ENCODE data around the gene SDR42E2. TPM values are rescaled to one million over a fixed set of nuclear protein-coding genes. Genes with fewer than 3 reads are reported as not detected.
A peak's percentile ranks its signal among the peaks of the same experiment; 100 is the strongest.

Gene SDR42E2
- total RNA-seq, 1 experiment from 2014 or later = 0.05 TPM

DNA sequence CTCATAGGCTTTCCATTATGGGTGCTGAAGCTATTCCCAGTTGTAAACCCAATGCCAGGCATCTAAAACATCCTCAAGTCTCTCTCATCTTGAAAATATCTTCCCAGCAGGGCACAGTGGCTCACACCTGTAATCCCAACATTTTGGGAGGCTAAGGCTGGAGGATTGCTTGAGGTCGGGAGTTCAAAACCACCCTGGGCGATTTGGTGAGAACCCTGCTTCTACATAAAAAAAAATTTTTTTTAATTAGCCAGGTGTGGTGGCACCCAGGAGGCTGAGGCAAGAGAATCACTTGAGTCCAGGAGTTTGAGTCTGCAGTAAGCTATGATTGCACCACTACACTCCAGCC lies 30.7 kb downstream of the SDR42E2 start:
- Histone ChIP-seq H3K9me3 (ENCODE audit: control insufficient read depth, insufficient read depth, low read depth, low read length) (no peaks in the 10 kb centered on the region), H3K4me3 (ENCODE audit: low read depth in 2 of 2, low read length in 2 of 2) (no peak overlapping the region), H3K36me3 (ENCODE audit: control insufficient read depth, insufficient read depth, low read length) (no peaks in the 10 kb centered on the region), H3K4me1 (ENCODE audit: control insufficient read depth, insufficient read depth, low read length) (peaks cover 26% of the 10 kb centered on the region), H3K27ac (ENCODE audit: low read length) (peak overlapping the region; percentile 72; the same call in 1 of the 2 replicates), H3K27me3 (ENCODE audit: control insufficient read depth, insufficient read depth, low read length) (no peaks in the 10 kb centered on the region)
- ChIA-PET POLR2A (no interaction called here), CTCF (no interaction called here)
- ATAC-seq = no peak
- TF ChIP-seq, protein P1, sequence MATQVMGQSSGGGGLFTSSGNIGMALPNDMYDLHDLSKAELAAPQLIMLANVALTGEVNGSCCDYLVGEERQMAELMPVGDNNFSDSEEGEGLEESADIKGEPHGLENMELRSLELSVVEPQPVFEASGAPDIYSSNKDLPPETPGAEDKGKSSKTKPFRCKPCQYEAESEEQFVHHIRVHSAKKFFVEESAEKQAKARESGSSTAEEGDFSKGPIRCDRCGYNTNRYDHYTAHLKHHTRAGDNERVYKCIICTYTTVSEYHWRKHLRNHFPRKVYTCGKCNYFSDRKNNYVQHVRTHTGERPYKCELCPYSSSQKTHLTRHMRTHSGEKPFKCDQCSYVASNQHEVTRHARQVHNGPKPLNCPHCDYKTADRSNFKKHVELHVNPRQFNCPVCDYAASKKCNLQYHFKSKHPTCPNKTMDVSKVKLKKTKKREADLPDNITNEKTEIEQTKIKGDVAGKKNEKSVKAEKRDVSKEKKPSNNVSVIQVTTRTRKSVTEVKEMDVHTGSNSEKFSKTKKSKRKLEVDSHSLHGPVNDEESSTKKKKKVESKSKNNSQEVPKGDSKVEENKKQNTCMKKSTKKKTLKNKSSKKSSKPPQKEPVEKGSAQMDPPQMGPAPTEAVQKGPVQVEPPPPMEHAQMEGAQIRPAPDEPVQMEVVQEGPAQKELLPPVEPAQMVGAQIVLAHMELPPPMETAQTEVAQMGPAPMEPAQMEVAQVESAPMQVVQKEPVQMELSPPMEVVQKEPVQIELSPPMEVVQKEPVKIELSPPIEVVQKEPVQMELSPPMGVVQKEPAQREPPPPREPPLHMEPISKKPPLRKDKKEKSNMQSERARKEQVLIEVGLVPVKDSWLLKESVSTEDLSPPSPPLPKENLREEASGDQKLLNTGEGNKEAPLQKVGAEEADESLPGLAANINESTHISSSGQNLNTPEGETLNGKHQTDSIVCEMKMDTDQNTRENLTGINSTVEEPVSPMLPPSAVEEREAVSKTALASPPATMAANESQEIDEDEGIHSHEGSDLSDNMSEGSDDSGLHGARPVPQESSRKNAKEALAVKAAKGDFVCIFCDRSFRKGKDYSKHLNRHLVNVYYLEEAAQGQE (IDR thresholded peaks at IDR 0.05; ENCODE audit: insufficient read depth in 1 of 2, low read depth in 2 of 2, low read length in 1 of 2) = peak in 1 of 2 experiments; percentile 43; a peak in 1 of 4 replicates
- TF ChIP-seq TCF7L2 (IDR thresholded peaks at IDR 0.05; ENCODE audit: low read depth, low read length) (no peak), SIN3A (IDR thresholded peaks at IDR 0.05; ENCODE audit: borderline replicate concordance, insufficient read depth, low read depth, low read length) (no peak), POLR2AphosphoS5 (IDR thresholded peaks at IDR 0.05; ENCODE audit: low read depth, low read length) (no peak)
- TF ChIP-seq, protein P2, sequence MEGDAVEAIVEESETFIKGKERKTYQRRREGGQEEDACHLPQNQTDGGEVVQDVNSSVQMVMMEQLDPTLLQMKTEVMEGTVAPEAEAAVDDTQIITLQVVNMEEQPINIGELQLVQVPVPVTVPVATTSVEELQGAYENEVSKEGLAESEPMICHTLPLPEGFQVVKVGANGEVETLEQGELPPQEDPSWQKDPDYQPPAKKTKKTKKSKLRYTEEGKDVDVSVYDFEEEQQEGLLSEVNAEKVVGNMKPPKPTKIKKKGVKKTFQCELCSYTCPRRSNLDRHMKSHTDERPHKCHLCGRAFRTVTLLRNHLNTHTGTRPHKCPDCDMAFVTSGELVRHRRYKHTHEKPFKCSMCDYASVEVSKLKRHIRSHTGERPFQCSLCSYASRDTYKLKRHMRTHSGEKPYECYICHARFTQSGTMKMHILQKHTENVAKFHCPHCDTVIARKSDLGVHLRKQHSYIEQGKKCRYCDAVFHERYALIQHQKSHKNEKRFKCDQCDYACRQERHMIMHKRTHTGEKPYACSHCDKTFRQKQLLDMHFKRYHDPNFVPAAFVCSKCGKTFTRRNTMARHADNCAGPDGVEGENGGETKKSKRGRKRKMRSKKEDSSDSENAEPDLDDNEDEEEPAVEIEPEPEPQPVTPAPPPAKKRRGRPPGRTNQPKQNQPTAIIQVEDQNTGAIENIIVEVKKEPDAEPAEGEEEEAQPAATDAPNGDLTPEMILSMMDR (IDR thresholded peaks at IDR 0.05) = no peak
- BruUV-seq (replicated peaks) = no TSS peak
- intact Hi-C loops (cut with micrococcal nuclease; ENCODE audit: unreplicated experiment) (no loop called here), in situ Hi-C loops (cut with HindIII; ENCODE audit: low pct_unique_long_range_greater_than_20kb, low sequenced_read_pairs) (loop anchor here (25.0 kb wide), 1 partner anchor 106 kb away; the partner anchor contains the start of gene VWA3A)
- no peak for DNase-seq (ENCODE audit: low read depth, low spot score)

DNA sequence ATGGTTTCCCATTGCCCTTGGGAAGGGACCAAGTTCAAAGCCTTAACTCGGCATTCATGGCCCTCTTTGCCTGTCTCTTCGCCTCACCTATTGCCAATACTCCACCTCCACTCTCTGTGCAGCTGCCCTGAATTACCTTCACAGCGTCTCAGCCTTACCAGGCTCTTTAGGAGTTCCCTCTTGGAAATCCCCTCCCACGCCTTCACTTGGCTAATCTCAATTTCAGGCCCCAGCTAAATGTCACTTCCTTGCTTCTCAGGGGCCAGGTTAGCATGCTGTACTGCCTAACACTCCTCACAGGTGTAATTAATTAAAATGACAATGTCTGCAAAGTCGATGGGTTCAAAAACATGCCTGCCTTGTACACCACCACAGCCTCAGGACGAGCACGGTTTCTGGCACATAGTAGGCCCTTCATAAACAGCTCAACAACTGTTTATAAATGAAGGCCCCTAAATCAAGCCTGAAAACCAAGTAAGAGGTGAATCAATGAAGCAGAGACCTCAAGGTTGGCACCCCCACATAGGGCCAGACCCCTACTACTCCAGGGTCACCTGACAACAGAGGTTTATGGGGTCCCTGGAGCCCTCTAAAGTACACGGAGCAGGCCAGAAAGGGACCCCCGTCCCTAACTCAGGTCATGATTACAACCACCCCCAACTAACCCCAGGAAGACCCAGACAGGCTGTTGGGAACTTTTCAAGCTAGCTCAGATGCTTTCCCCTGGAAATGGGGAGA lies 32.6 kb downstream of the SDR42E2 start:
- TF ChIP-seq, protein P1 (IDR thresholded peaks at IDR 0.05; ENCODE audit: insufficient read depth in 1 of 2, low read depth in 2 of 2, low read length in 1 of 2) = no peak
- TF ChIP-seq POLR2AphosphoS5 (IDR thresholded peaks at IDR 0.05; ENCODE audit: low read depth, low read length) (no peak), TCF7L2 (IDR thresholded peaks at IDR 0.05; ENCODE audit: low read depth, low read length) (no peak), SIN3A (IDR thresholded peaks at IDR 0.05; ENCODE audit: borderline replicate concordance, insufficient read depth, low read depth, low read length) (no peak)
- TF ChIP-seq, protein P2 (IDR thresholded peaks at IDR 0.05) = no peak
- intact Hi-C loops (cut with micrococcal nuclease; ENCODE audit: unreplicated experiment) = loop anchor here (5.0 kb wide), 1 partner anchor 102 kb away; the partner anchor contains the start of gene POLR3E
- BruUV-seq (replicated peaks) = no TSS peak
- Histone ChIP-seq H3K36me3 (ENCODE audit: control insufficient read depth, insufficient read depth, low read length) (no peaks in the 10 kb centered on the region), H3K27me3 (ENCODE audit: control insufficient read depth, insufficient read depth, low read length) (no peaks in the 10 kb centered on the region), H3K4me1 (ENCODE audit: control insufficient read depth, insufficient read depth, low read length) (peaks cover 25% of the 10 kb centered on the region), H3K27ac (ENCODE audit: low read length) (peak overlapping the region; percentile 40; the same call in 1 of the 2 replicates), H3K9me3 (ENCODE audit: control insufficient read depth, insufficient read depth, low read depth, low read length) (no peaks in the 10 kb centered on the region), H3K4me3 (ENCODE audit: low read depth in 2 of 2, low read length in 2 of 2) (no peak overlapping the region)
- POLR2A ChIA-PET = no interaction called here
- in situ Hi-C loops (cut with HindIII; ENCODE audit: low pct_unique_long_range_greater_than_20kb, low sequenced_read_pairs) = loop anchor here (25.0 kb wide), 1 partner anchor 108 kb away; the partner anchor contains the start of gene VWA3A
- CTCF ChIA-PET = no interaction called here
- DNase-seq (ENCODE audit: low read depth, low spot score) (no peak), ATAC-seq (no peak)
